GM21717 (cell line): ENCODE results near the gene QKI.

Experiments used
- ATAC-seq: cut with Tn5 transposase; IDR thresholded peaks from one replicate; pipeline ENCODE4 v1.9.1; 2021; ENCODE audit warnings: mild to moderate bottlenecking, moderate library complexity; ENCODE audit not compliant: unreplicated experiment

Gene QKI

GRCh38 chr6:163391985-163392384 is 22.5 kb upstream of the QKI start:
- no peak for ATAC-seq

- no peak for ATAC-seq
Measured at GRCh38 chr6:163392533-163392932, 22.0 kb upstream of the QKI start.

- no peak for ATAC-seq
Measured at GRCh38 chr6:163393923-163394322, 20.6 kb upstream of the QKI start.

- ATAC-seq, result no peak
Measured at GRCh38 chr6:163394659-163395058, 19.9 kb upstream of the QKI start.

GRCh38 chr6:163395122-163395830 is 19.2 kb upstream of the QKI start:
- no peak for ATAC-seq

- ATAC-seq, result no peak
Measured at GRCh38 chr6:163395831-163396185, 18.7 kb upstream of the QKI start.

- no peak for ATAC-seq
Measured at GRCh38 chr6:163397326-163397725, 17.2 kb upstream of the QKI start.

- ATAC-seq, result no peak
Measured at GRCh38 chr6:163398115-163398514, 16.4 kb upstream of the QKI start.

- ATAC-seq, result peak; percentile 43
Measured at GRCh38 chr6:163398815-163399214, 15.7 kb upstream of the QKI start.

GRCh38 chr6:163400509-163400908 is 14.0 kb upstream of the QKI start:
- ATAC-seq, result no peak

GRCh38 chr6:163401039-163401885 is 13.3 kb upstream of the QKI start:
- no peak for ATAC-seq

GRCh38 chr6:163402616-163403015 is 11.9 kb upstream of the QKI start:
- ATAC-seq, result no peak

GRCh38 chr6:163404825-163405265 is 9.7 kb upstream of the QKI start:
- ATAC-seq, result no peak

GRCh38 chr6:163405412-163406309 is 8.9 kb upstream of the QKI start:
- peak; percentile 70 for ATAC-seq

- peak; percentile 2 for ATAC-seq
Measured at GRCh38 chr6:163406366-163406765, 8.2 kb upstream of the QKI start.

- no peak for ATAC-seq
Measured at GRCh38 chr6:163406830-163407229, 7.7 kb upstream of the QKI start.

GRCh38 chr6:163408352-163408991 is 6.0 kb upstream of the QKI start:
- no peak for ATAC-seq

GRCh38 chr6:163409712-163410111 is 4.8 kb upstream of the QKI start:
- ATAC-seq, result no peak

GRCh38 chr6:163412341-163412740 is 2.2 kb upstream of the QKI start:
- ATAC-seq, result no peak

- no peak for ATAC-seq
Measured at GRCh38 chr6:163412801-163413344, 1.6 kb upstream of the QKI start.
